ENCODE data around the gene MTHFSD.

- TF ChIP-seq POLR2A (IDR thresholded peaks at IDR 0.05): no peak
- TF ChIP-seq, protein P1, sequence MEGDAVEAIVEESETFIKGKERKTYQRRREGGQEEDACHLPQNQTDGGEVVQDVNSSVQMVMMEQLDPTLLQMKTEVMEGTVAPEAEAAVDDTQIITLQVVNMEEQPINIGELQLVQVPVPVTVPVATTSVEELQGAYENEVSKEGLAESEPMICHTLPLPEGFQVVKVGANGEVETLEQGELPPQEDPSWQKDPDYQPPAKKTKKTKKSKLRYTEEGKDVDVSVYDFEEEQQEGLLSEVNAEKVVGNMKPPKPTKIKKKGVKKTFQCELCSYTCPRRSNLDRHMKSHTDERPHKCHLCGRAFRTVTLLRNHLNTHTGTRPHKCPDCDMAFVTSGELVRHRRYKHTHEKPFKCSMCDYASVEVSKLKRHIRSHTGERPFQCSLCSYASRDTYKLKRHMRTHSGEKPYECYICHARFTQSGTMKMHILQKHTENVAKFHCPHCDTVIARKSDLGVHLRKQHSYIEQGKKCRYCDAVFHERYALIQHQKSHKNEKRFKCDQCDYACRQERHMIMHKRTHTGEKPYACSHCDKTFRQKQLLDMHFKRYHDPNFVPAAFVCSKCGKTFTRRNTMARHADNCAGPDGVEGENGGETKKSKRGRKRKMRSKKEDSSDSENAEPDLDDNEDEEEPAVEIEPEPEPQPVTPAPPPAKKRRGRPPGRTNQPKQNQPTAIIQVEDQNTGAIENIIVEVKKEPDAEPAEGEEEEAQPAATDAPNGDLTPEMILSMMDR (IDR thresholded peaks at IDR 0.05): no peak
Measured at GRCh38 chr16:86578061-86578599, 23.1 kb upstream of the MTHFSD start, which contains the start of gene FOXL1.
